ENCODE data around the gene CCR4.

CCR4 gene

DNA sequence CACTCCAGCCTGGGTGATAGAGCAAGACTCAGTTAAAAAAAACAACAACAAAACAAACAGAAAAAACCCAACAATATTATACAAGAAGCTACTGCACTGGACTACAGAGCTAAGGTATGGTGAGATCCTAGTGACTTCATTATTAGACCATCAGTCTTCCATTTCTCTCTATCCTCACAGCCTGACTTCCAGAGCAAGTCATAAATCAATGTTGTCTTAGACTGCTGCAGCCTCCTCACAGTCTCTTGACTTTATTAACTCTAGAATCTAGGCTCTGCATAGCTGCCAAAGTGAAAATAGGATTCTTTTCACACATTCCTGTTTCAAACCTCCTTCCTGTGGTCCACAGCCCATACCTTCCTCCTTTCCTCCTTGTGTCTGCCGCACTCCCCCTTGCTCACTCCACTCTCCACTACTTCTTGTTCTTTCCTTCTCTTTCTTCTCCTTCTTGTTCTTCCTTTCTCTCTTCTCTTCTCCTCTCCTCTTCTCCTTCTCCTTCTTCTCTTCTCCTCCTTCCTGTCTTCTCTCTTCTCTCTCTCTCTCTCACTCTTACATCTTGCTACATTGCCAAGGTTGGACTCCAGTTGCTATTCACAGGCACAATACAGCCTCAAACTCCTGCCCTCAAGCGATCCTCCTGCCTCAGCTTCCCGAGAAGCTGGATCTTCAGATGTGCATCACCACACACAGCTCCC is 49.4 kb downstream of the CCR4 start:
- H3K27ac ChIP-seq = no peak overlapping the region
- in situ Hi-C loops (cut with HindIII; ENCODE audit: low pct_ligation_motif_present, low sequenced_read_pairs) = no loop called here
- TF ChIP-seq, protein P1, sequence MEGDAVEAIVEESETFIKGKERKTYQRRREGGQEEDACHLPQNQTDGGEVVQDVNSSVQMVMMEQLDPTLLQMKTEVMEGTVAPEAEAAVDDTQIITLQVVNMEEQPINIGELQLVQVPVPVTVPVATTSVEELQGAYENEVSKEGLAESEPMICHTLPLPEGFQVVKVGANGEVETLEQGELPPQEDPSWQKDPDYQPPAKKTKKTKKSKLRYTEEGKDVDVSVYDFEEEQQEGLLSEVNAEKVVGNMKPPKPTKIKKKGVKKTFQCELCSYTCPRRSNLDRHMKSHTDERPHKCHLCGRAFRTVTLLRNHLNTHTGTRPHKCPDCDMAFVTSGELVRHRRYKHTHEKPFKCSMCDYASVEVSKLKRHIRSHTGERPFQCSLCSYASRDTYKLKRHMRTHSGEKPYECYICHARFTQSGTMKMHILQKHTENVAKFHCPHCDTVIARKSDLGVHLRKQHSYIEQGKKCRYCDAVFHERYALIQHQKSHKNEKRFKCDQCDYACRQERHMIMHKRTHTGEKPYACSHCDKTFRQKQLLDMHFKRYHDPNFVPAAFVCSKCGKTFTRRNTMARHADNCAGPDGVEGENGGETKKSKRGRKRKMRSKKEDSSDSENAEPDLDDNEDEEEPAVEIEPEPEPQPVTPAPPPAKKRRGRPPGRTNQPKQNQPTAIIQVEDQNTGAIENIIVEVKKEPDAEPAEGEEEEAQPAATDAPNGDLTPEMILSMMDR (IDR thresholded peaks at IDR 0.05; ENCODE audit: low read depth, low read length, missing control alignments) = no peak

DNA sequence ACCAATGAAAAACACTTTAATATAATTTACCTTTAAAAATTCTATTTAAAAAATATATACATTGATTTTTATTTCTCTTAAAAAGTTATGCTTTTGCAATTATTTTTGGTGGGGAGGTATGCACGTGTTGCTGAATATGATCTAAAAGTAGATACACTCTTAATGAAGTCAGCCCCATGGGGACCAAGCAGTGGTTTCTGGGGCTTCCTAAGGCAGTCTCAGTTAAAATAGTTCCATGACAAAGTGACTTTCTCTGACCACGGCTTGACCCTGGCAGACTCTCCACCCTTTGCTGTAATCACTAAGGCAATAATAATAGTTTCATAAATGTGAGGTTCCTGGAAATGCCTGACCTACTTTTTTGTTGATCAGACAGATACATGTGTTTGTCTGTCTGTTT is 50.4 kb downstream of the CCR4 start:
- Histone ChIP-seq H3K27me3 (replicated peaks) (no peaks in the 10 kb centered on the region), H3K4me3 (ENCODE audit: low read depth, low read length) (no peak overlapping the region), H3K27ac (no peak overlapping the region), H3K36me3 (replicated peaks) (peaks cover 2% of the 10 kb centered on the region)
- TF ChIP-seq, protein P1 (IDR thresholded peaks at IDR 0.05; ENCODE audit: low read depth, low read length, missing control alignments) = no peak
- in situ Hi-C loops (cut with HindIII; ENCODE audit: low pct_ligation_motif_present, low sequenced_read_pairs) = no loop called here
- DNase-seq = no peak

More for the DNA sequence above, 49.4 kb downstream of the CCR4 start:
- Histone ChIP-seq H3K27me3 (replicated peaks) (no peaks in the 10 kb centered on the region), H3K4me3 (ENCODE audit: low read depth, low read length) (no peak overlapping the region), H3K36me3 (replicated peaks) (peaks cover 4% of the 10 kb centered on the region)
- no peak for DNase-seq

- no peak for DNase-seq
- Histone ChIP-seq H3K27ac (no peak overlapping the region), H3K4me3 (ENCODE audit: low read depth, low read length) (no peak overlapping the region), H3K36me3 (replicated peaks) (peaks cover under 1% of the 10 kb centered on the region), H3K27me3 (replicated peaks) (no peaks in the 10 kb centered on the region)
- TF ChIP-seq, protein P1 (IDR thresholded peaks at IDR 0.05; ENCODE audit: low read depth, low read length, missing control alignments) = no peak
- in situ Hi-C loops (cut with HindIII; ENCODE audit: low pct_ligation_motif_present, low sequenced_read_pairs) = no loop called here
Observed at GRCh38 chr3:33003308-33003707, 51.9 kb downstream of the CCR4 start.

DNA sequence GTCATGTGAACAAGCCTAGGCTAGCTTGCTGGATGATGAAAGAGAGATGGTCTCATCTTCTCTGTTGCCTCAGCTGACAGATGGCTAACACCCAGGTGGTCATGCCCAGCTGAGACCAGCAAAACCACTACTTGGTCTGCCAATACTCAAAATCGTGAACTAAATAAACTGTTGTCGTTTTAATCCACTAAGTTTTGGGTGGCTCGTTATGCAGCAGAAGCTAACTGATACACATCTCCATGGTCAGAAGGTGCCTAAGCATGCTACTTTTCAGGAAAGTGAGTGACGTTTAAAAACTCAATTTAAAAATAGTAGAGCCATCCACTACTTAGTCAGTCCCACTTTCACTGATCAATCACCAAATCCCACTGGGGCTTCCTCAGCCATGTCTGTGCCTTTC is 52.8 kb downstream of the CCR4 start:
- DNase-seq = no peak
- in situ Hi-C loops (cut with HindIII; ENCODE audit: low pct_ligation_motif_present, low sequenced_read_pairs) = no loop called here
- no peak overlapping the region for H3K4me3 ChIP-seq (ENCODE audit: low read depth, low read length)
- TF ChIP-seq, protein P1 (IDR thresholded peaks at IDR 0.05; ENCODE audit: low read depth, low read length, missing control alignments) = no peak
- peaks cover 4% of the 10 kb centered on the region for H3K36me3 ChIP-seq (replicated peaks)
- no peaks in the 10 kb centered on the region for H3K27me3 ChIP-seq (replicated peaks)
- no peak overlapping the region for H3K27ac ChIP-seq

- no peak overlapping the region for H3K4me3 ChIP-seq (ENCODE audit: low read depth, low read length)
- DNase-seq = no peak
- H3K27me3 ChIP-seq (replicated peaks) = no peaks in the 10 kb centered on the region
- no peak overlapping the region for H3K27ac ChIP-seq
- in situ Hi-C loops (cut with HindIII; ENCODE audit: low pct_ligation_motif_present, low sequenced_read_pairs) = no loop called here
- TF ChIP-seq, protein P1 (IDR thresholded peaks at IDR 0.05; ENCODE audit: low read depth, low read length, missing control alignments) = no peak
- peaks cover 4% of the 10 kb centered on the region for H3K36me3 ChIP-seq (replicated peaks)
Observed at GRCh38 chr3:33004961-33005360, 53.5 kb downstream of the CCR4 start.
